ENCODE results near the gene DCUN1D2.

DNA sequence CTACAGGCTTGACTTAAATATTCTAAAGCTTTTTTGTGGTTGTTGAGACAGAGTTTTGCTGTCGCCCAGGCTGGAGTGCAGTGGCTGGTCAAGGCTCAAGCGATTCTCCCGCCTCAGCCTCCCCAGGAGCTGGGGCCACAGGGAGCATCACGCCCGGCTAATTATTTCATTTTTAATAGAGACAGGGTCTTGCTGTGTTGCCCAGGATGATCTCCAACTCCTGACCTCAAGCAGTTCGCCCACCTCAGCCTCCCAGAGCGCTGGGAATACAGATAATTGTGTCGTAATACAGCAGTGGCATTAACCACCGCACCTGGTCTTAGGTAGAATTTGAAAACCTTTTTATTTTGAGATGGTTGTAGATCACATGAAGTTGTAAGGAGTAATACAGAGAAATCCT is 1.5 kb upstream of the DCUN1D2 start:
- TF ChIP-seq CTCF (conservative IDR thresholded peaks at IDR 0.05) (no peak), ZFX (IDR thresholded peaks at IDR 0.05) (no peak)
